ENCODE data around the gene CCDC12.
A peak's percentile ranks its signal among the peaks of the same experiment; 100 is the strongest.

Gene CCDC12

DNA sequence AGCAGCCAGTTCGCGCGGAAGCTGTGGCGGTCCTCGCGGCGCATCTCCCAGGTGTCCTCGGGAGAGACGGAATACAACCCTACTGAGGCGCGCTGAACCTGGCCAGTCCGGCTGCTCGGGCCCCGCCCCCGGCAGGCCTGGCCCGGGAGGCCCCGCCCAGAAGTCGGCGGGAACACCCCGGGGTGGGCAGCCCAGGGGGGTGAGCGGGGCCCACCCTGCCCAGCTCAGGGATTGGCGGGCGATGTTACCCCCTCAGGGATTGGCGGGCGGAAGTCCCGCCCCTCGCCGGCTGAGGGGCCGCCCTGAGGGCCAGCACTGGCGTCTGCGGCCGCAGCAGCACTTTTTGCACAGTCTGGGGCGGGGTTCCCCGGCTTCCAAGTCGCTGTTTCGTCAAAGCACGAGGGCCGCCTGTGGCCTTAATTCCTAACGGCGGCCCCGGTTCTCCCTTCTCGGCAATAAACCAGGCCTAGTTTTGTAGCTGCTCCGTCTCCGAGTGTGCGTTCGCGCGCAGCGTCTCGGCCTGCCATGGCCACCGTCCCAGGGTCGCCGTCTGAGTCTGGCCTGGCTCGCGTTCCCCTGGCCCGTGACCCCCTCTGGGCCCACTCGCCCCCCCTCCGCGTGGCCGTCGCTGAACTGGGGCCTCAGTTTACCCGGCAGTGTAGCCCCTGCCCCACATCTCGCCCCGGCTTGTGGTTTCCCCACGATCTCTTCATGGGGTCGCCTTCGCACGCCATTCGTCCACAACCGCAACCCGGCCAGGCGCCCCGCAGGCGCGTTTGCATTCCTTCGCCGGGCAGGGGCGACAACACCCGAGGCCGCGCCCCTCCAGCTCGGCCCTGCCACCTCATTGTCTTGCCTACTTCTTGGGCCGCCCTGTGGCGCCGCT lies 32.9 kb upstream of the CCDC12 start:
- TF ChIP-seq ESRRG (CRISPR knock-in tag; IDR thresholded peaks at IDR 0.05) (no peak), ZC3H10 (CRISPR knock-in tag; IDR thresholded peaks at IDR 0.05) (no peak), ZFP3 (CRISPR knock-in tag; IDR thresholded peaks at IDR 0.05) (no peak), SNAI2 (CRISPR knock-in tag; IDR thresholded peaks at IDR 0.05) (no peak), ARNTL (CRISPR knock-in tag; IDR thresholded peaks at IDR 0.05; ENCODE audit: borderline replicate concordance, low read depth) (no peak), CSDC2 (CRISPR knock-in tag; IDR thresholded peaks at IDR 0.05) (no peak), TOX (CRISPR knock-in tag; IDR thresholded peaks at IDR 0.05; ENCODE audit: borderline replicate concordance) (no peak), ZFP30 (CRISPR knock-in tag; IDR thresholded peaks at IDR 0.05) (no peak), OSR1 (CRISPR knock-in tag; IDR thresholded peaks at IDR 0.05) (no peak), BACH2 (CRISPR knock-in tag; IDR thresholded peaks at IDR 0.05; ENCODE audit: borderline replicate concordance) (no peak), ZNF70 (CRISPR knock-in tag; IDR thresholded peaks at IDR 0.05) (no peak), GLIS3 (CRISPR knock-in tag; IDR thresholded peaks at IDR 0.05) (no peak), TCF4 (CRISPR knock-in tag; IDR thresholded peaks at IDR 0.05; ENCODE audit: borderline replicate concordance) (no peak), ZNF565 (CRISPR knock-in tag; conservative IDR thresholded peaks at IDR 0.05; ENCODE audit: low read depth) (no peak), RARB (CRISPR knock-in tag; IDR thresholded peaks at IDR 0.05) (no peak), ISL1 (CRISPR knock-in tag; IDR thresholded peaks at IDR 0.05) (no peak)
- TF ChIP-seq, protein P1, sequence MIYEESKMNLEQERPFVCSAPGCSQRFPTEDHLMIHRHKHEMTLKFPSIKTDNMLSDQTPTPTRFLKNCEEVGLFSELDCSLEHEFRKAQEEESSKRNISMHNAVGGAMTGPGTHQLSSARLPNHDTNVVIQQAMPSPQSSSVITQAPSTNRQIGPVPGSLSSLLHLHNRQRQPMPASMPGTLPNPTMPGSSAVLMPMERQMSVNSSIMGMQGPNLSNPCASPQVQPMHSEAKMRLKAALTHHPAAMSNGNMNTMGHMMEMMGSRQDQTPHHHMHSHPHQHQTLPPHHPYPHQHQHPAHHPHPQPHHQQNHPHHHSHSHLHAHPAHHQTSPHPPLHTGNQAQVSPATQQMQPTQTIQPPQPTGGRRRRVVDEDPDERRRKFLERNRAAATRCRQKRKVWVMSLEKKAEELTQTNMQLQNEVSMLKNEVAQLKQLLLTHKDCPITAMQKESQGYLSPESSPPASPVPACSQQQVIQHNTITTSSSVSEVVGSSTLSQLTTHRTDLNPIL (CRISPR knock-in tag; IDR thresholded peaks at IDR 0.05; ENCODE audit: low read depth) = no peak
- TF ChIP-seq, protein P2, sequence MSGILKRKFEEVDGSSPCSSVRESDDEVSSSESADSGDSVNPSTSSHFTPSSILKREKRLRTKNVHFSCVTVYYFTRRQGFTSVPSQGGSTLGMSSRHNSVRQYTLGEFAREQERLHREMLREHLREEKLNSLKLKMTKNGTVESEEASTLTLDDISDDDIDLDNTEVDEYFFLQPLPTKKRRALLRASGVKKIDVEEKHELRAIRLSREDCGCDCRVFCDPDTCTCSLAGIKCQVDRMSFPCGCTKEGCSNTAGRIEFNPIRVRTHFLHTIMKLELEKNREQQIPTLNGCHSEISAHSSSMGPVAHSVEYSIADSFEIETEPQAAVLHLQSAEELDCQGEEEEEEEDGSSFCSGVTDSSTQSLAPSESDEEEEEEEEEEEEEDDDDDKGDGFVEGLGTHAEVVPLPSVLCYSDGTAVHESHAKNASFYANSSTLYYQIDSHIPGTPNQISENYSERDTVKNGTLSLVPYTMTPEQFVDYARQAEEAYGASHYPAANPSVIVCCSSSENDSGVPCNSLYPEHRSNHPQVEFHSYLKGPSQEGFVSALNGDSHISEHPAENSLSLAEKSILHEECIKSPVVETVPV (CRISPR knock-in tag; IDR thresholded peaks at IDR 0.05) = no peak
- TF ChIP-seq, protein P3, sequence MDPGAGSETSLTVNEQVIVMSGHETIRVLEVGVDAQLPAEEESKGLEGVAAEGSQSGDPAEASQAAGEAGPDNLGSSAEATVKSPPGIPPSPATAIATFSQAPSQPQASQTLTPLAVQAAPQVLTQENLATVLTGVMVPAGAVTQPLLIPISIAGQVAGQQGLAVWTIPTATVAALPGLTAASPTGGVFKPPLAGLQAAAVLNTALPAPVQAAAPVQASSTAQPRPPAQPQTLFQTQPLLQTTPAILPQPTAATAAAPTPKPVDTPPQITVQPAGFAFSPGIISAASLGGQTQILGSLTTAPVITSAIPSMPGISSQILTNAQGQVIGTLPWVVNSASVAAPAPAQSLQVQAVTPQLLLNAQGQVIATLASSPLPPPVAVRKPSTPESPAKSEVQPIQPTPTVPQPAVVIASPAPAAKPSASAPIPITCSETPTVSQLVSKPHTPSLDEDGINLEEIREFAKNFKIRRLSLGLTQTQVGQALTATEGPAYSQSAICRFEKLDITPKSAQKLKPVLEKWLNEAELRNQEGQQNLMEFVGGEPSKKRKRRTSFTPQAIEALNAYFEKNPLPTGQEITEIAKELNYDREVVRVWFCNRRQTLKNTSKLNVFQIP (CRISPR knock-in tag; IDR thresholded peaks at IDR 0.05; ENCODE audit: borderline replicate concordance, low read depth) = no peak
- TF ChIP-seq, protein P4, sequence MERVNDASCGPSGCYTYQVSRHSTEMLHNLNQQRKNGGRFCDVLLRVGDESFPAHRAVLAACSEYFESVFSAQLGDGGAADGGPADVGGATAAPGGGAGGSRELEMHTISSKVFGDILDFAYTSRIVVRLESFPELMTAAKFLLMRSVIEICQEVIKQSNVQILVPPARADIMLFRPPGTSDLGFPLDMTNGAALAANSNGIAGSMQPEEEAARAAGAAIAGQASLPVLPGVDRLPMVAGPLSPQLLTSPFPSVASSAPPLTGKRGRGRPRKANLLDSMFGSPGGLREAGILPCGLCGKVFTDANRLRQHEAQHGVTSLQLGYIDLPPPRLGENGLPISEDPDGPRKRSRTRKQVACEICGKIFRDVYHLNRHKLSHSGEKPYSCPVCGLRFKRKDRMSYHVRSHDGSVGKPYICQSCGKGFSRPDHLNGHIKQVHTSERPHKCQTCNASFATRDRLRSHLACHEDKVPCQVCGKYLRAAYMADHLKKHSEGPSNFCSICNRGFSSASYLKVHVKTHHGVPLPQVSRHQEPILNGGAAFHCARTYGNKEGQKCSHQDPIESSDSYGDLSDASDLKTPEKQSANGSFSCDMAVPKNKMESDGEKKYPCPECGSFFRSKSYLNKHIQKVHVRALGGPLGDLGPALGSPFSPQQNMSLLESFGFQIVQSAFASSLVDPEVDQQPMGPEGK (CRISPR knock-in tag; IDR thresholded peaks at IDR 0.05; ENCODE audit: borderline replicate concordance) = no peak
- ATAC-seq = peak; percentile 94

DNA sequence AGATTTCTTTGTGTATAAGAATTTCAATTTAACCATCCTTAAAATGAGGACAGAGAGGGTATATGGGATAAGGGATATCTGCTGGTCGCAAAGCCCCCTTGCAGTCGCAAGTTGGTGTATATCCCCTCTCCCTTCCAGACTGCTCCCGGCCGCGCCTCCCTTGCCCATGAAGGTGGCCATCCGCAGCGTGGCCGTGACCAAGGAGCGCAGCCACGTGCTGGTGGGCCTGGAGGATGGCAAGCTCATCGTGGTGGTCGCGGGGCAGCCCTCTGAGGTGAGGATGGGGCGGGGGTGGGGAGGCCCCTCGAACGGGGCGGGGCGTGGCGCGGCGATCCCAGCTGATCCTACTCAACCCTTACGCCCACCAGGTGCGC lies 32.3 kb upstream of the CCDC12 start:
- TF ChIP-seq, protein P5, sequence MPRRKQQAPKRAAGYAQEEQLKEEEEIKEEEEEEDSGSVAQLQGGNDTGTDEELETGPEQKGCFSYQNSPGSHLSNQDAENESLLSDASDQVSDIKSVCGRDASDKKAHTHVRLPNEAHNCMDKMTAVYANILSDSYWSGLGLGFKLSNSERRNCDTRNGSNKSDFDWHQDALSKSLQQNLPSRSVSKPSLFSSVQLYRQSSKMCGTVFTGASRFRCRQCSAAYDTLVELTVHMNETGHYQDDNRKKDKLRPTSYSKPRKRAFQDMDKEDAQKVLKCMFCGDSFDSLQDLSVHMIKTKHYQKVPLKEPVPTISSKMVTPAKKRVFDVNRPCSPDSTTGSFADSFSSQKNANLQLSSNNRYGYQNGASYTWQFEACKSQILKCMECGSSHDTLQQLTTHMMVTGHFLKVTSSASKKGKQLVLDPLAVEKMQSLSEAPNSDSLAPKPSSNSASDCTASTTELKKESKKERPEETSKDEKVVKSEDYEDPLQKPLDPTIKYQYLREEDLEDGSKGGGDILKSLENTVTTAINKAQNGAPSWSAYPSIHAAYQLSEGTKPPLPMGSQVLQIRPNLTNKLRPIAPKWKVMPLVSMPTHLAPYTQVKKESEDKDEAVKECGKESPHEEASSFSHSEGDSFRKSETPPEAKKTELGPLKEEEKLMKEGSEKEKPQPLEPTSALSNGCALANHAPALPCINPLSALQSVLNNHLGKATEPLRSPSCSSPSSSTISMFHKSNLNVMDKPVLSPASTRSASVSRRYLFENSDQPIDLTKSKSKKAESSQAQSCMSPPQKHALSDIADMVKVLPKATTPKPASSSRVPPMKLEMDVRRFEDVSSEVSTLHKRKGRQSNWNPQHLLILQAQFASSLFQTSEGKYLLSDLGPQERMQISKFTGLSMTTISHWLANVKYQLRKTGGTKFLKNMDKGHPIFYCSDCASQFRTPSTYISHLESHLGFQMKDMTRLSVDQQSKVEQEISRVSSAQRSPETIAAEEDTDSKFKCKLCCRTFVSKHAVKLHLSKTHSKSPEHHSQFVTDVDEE (CRISPR knock-in tag; IDR thresholded peaks at IDR 0.05) = no peak
- TF ChIP-seq, protein P1 (CRISPR knock-in tag; IDR thresholded peaks at IDR 0.05; ENCODE audit: low read depth) = no peak
- no peak for TF ChIP-seq CSDC2 (CRISPR knock-in tag; IDR thresholded peaks at IDR 0.05)
- TF ChIP-seq, protein P4 (CRISPR knock-in tag; IDR thresholded peaks at IDR 0.05; ENCODE audit: borderline replicate concordance) = no peak
- TF ChIP-seq ZNF565 (CRISPR knock-in tag; conservative IDR thresholded peaks at IDR 0.05; ENCODE audit: low read depth) = no peak
- TF ChIP-seq ZFP3 (CRISPR knock-in tag; IDR thresholded peaks at IDR 0.05) = no peak
- TF ChIP-seq ZC3H10 (CRISPR knock-in tag; IDR thresholded peaks at IDR 0.05) = no peak
- no peak; the same call in 2 of the 3 replicates for ATAC-seq

Data from SK-N-SH treated with all-trans-retinoic acid at 6 μM for 48 hours (cell line).